Measurements from ENCODE around the gene TRIOBP.
"Not testable (repeated sequence)": the region's sequence is repeated elsewhere in the genome, so short reads cannot be mapped to it uniquely, and the experiment has no call there.

The TRIOBP gene

DNA sequence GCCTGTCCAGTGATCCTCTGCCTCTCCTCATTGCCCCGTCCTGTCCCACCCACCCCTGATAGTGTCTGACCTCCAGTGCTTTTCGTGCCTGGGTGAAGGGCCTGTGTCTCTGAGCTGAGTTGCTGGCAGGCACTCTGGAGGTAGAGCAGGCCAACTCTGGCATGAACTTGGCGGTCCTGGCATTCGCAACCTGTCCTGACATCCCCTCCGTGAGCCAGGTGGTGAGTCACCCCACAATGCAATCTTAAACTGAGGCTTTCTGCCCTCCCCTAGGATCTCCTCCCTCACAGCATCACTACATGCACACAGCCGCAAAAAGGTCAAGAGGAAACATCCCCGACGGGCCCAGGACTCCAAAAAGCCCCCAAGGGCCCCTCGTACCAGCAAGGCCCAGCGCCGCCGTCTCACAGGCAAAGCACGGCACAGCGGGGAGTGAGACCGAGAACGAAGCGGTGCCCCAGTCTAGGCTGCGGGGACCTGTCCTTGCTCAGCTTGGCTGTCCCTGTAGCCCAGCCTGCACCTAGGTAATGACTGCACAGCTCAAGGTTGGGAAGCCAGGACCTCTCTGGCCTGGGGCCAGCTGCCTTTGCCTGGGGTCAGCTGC is 5.8 kb upstream of the TRIOBP start:
- DNase-seq: no peak

GRCh38 chr22:37692627-37693285 is 4.1 kb upstream of the TRIOBP start:
- no peak for DNase-seq

DNA sequence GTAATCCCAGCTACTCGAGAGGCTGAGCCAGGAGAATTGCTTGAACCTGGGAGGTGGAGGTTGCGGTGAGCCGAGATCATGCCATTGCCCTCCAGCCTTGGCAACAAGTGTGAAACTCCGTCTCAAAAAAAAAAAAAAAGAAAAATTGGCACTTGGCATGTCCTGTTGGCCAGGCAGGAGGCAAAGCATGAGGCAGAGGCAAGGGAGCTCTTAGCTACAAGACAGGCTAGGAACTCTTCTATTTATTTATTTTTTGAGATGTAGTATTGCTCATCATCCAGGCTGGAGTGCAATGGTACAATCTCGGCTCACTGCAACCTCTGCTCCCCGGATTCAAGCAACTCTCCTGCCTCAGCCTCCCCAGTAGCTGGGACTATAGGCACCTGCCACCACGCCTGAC is 2.7 kb upstream of the TRIOBP start:
- DNase-seq: not testable (repeated sequence)

GRCh38 chr22:37696260-37696656 is 590 bp upstream of the TRIOBP start:
- not testable (repeated sequence) for DNase-seq

DNA sequence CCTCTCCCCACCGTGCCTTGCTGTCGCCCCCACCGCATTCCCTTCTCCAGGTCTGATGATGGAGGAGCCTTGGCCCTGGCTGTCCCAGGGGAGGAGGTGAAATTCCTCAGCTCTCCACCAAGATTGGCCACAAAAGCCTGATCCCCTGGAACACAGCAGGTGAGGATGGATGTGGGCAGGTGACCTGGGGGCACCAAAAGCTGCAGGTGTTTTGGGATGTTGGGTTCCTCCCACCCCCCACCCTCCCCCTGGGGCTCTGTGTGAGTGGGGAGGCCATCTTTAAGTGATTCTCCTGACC is 639 bp downstream of the TRIOBP start:
- DNase-seq: no peak

- peak in 6 of 56 donors; percentile 6 to 31 (median 10) for DNase-seq
Measured at GRCh38 chr22:37701141-37701786, 4.4 kb downstream of the TRIOBP start.

DNA sequence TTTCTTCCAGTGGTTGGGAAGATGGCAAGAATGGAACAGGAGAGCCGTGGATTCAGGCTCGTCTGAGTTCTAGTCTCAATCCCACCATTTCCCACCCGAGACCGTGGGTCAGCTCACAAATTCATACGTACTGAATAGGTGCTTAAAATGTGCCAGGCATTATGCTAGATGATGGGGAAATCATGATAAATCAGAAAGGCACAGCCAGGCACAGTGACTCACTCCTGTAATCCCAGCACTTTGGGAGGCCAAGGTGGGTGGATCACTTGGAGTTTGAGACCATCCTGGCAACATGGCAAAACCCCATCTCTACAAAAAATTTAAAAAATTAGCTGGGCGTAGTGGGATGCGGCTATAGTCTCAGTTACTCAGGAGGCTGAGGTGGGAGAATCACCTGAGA is 7.1 kb downstream of the TRIOBP start:
- DNase-seq: no peak

- DNase-seq: no peak
Measured at GRCh38 chr22:37704645-37705044, 7.8 kb downstream of the TRIOBP start.

DNA sequence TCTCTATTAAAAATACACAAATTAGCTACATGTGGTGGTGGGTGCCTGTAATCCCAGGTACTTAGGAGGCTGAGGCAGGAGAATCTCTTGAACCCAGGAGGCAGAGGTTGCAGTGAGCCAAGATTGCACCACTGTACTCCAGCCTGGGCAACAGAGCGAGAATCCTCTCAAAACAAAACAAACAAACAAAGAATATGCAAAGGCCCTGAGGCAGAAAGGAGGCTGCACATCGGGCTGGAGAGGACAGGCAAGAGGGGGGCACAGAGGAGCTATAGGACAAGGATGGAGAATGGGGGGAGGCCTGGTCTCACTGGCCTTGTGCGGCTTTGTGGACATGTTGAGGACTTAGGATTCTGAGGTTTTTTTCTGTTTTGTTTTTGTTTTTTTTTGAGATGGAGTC is 8.4 kb downstream of the TRIOBP start:
- DNase-seq: no peak

DNA sequence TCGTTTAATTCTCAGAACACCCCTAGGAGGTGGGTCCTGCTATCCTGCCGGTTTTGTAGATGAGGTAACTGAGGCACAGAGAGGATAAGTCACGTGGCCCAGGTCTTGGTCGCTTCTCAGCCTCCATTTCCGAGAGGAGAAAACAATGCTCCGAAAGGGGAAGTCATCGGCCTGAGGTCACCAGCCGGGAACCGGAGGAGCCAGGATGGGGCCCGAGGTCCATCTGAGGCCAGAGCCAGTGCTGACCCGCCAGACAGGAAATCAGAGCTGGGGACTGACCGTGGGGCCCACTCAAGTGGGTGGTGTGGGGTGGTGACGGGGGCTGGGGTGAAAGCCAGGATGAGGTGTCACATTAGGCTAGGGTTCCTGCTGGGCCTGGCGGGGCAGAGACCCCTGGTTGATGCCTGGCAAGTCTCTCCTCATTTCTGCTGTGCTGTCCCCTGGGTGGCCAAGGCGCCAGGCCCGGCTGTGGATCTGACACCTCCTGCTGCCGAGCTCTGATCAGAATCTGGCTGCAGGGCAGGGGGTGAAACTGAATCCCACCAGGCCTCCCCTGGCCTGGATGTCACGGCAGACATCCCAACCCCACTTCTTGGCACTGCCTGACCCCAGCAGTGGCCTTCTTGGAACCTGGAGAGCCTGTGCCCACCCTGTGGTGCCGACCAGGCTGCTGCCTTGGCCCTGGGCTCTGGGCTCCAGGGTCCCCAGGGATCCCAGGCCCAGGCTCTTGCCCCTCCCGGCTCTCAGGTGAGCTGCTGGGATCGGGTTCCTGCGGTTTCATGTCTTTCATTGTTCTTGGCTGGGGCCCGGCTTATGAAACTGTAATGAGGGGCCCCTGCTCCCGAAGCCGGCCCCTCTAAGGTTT is 12.0 kb downstream of the TRIOBP start:
- DNase-seq: peak in 6 of 56 donors; percentile 5 to 21 (median 14)

GRCh38 chr22:37709445-37709765 is 12.6 kb downstream of the TRIOBP start:
- DNase-seq: no peak

GRCh38 chr22:37710675-37711074 is 13.8 kb downstream of the TRIOBP start:
- no peak for DNase-seq

DNA sequence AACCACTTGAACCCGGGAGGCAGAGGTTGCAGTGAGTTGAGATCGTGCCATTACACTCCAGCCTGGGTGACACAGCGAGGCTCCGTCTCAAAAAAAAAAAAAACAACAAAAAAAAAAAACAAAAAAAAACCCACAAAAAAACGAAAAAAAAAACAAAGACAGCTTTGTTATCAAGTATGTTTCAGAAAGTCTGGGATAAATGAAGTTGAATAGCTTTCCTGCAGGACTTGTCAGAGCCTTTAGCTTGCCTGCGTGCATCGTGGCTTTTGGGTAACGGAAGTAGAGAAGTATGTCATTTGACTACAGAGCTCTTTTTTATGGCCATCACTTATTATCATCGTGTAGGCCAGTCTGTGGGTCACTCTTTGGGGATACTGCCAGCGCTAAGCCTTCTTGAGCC is 14.6 kb downstream of the TRIOBP start:
- DNase-seq: no peak

DNA sequence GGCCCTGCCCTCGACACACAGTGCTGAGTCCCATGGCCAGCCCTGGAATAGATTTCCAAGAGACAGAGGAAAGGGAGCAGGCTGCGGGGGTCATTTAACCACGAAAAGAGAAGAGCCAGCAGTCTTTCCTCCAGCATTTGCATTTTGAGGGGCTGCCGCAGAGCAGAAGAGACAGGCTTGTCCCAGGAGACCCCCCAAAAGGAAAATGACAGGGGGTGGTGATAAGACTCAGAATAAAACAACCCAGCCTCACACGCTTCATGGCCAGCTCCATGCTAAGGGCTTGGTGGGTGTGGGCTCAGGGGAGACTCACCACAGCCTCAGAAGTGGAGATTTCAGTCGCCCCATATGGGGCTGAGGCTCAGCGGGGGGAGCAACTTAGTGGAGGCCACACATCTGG is 16.9 kb downstream of the TRIOBP start:
- DNase-seq: no peak

GRCh38 chr22:37714634-37715033 is 17.8 kb downstream of the TRIOBP start:
- DNase-seq: no peak

DNA sequence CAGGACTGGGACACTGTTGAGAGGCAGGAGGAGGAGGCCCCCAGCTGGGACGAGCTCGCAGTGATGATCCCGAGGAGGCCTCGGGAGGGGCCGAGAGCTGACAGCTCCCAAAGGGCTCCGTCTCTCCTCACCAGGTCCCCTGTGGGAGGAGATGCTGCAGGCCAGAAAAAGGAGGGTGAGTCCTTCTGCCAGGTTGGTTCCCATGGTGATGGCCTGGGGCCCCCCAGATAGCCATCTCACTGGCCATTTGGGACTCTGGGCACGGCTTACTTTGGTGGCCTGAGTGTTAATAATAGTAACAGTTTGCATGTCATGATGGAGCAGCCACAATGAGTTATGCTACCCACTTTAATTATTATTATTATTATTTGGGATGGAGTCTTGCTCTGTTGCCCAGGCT is 18.9 kb downstream of the TRIOBP start:
- no peak for DNase-seq

DNA sequence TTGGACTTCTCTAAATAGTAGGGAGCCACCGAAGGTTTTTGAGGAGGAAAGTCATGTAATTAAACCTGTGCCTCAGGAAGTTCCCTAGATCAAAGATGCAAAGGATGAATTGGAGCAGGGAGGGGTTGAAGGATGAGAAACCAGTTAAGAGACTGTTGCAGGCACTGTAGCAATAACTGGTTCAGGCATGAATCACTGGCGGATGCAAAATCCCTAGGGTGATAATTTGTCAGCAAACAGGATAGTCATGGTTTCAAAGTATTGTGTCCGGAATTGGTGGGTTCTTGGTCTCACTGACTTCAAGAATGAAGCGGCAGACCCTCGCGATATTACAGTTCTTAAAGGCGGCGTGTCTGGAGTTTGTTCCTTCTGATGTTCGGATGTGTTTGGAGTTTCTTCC is 19.9 kb downstream of the TRIOBP start:
- no peak for DNase-seq

- DNase-seq: not testable (repeated sequence)
Measured at GRCh38 chr22:37717235-37717634, 20.4 kb downstream of the TRIOBP start.

- not testable (repeated sequence) for DNase-seq
Measured at GRCh38 chr22:37717746-37718305, 21.0 kb downstream of the TRIOBP start.

GRCh38 chr22:37725551-37726240 is 28.8 kb downstream of the TRIOBP start:
- DNase-seq: no peak

DNA sequence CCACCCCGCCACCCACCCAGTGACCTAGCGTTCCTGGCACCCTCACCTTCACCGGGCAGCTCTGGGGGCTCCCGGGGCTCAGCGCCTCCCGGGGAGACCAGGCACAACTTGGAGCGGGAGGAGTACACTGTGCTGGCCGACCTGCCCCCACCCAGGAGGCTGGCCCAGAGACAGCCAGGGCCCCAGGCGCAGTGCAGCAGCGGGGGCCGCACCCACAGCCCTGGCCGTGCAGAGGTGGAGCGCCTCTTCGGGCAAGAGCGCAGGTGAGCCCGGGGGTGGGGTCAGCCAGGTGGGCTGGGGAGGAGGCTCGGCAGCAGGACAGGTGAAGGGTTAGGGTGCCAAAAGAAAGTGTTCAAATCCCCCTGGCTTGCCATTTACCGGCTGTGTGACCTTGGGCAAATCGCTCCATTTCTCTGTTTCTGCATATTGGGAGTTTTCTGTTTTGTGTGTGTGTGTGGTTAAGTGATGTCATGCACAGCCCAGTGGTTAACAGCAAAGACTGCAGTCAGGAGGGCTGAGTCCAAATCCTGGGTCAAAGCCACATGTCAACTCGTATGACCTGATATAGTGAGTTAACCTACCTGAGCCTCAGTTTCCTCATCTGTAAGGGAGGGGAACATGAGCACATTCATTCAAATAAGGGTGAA is 29.5 kb downstream of the TRIOBP start:
- no peak for DNase-seq
